ENCODE results near the gene ELOVL1.

- TF ChIP-seq, protein P1, sequence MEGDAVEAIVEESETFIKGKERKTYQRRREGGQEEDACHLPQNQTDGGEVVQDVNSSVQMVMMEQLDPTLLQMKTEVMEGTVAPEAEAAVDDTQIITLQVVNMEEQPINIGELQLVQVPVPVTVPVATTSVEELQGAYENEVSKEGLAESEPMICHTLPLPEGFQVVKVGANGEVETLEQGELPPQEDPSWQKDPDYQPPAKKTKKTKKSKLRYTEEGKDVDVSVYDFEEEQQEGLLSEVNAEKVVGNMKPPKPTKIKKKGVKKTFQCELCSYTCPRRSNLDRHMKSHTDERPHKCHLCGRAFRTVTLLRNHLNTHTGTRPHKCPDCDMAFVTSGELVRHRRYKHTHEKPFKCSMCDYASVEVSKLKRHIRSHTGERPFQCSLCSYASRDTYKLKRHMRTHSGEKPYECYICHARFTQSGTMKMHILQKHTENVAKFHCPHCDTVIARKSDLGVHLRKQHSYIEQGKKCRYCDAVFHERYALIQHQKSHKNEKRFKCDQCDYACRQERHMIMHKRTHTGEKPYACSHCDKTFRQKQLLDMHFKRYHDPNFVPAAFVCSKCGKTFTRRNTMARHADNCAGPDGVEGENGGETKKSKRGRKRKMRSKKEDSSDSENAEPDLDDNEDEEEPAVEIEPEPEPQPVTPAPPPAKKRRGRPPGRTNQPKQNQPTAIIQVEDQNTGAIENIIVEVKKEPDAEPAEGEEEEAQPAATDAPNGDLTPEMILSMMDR (IDR thresholded peaks at IDR 0.05), result no peak
- TF ChIP-seq POLR2A (IDR thresholded peaks at IDR 0.05; ENCODE audit: low read depth) (no peak), POLR2AphosphoS5 (IDR thresholded peaks at IDR 0.05) (no peak)
Measured at GRCh38 chr1:43388613-43389012, 20.8 kb upstream of the ELOVL1 start.

Measured in esophagus muscularis mucosa (tissue), 3 donors.